Thoracic aorta (tissue), 2 donors: ENCODE data around the gene INTS11. TPM values are rescaled to one million over a fixed set of nuclear protein-coding genes. Genes with fewer than 3 reads are reported as not detected.

Experiments used
- ATAC-seq: fragments of 150-250 bp; one replicate; pipeline ENCODE4 v1.8.0; 2017; ENCODE audit warnings: low read depth; ENCODE audit not compliant: insufficient number of reproducible peaks, low FRiP score
- DNase-seq: peaks from one replicate; pipeline ENCODE4 v3.0.0-alpha.2; 2020; ENCODE audit warnings: low spot score
- H3K27ac ChIP-seq, 2 donors: fragments of 200-600 bp; sonication (generic); 1 replicate in 1 of 2; 2 replicates in 1 of 2; pipeline ENCODE4 v1.5.1; 2016; ENCODE audit warnings: mild to moderate bottlenecking in 2 of 2, moderate library complexity in 2 of 2
- H3K27me3 ChIP-seq: fragments of 200-600 bp; sonication (generic); replicated peaks from 2 replicates; pipeline ENCODE4 v1.6.0; 2016; ENCODE audit warnings: mild to moderate bottlenecking; ENCODE audit not compliant: insufficient read depth
- H3K36me3 ChIP-seq: fragments of 200-600 bp; sonication (generic); one replicate; pipeline ENCODE4 v1.5.1; 2016
- H3K4me1 ChIP-seq, 2 donors: fragments of 200-600 bp; sonication (generic); 1 replicate in 1 of 2; 2 replicates in 1 of 2; pipeline versions ENCODE4 v1.5.1 to v1.6.0; 2016; ENCODE audit warnings: low read depth in 2 of 2, mild to moderate bottlenecking in 1 of 2; ENCODE audit not compliant: control insufficient read depth in 1 of 2
- H3K4me3 ChIP-seq: fragments of 200-600 bp; sonication (generic); 2 replicates; pipeline ENCODE4 v1.5.1; 2016; ENCODE audit warnings: mild to moderate bottlenecking
- H3K9me3 ChIP-seq: fragments of 200-600 bp; sonication (generic); 2 replicates; pipeline ENCODE4 v1.5.1; 2016
- CTCF ChIP-seq: fragments of 200-600 bp; sonication (generic); IDR thresholded peaks from one replicate; pipeline ENCODE4 v1.5.1; 2019; ENCODE audit warnings: antibody characterized with exemption
- total RNA-seq, 2 donors: library from RNA; depleted of rRNA; stranded (reverse); fragments of >200 nt; gene quantifications; one replicate each; pipeline versions ENCODE4 v1.1.0 to v1.2.3, GENCODE V29; 2016

The INTS11 gene
- total RNA-seq, 2 donors from 2014 or later: 192 to 195 TPM

- peak overlapping the region; percentile 88 for H3K4me3 ChIP-seq
- no peak for DNase-seq
- no peaks in the 10 kb centered on the region for H3K9me3 ChIP-seq
- TF ChIP-seq CTCF: no peak
- ATAC-seq: peak; percentile 5
- H3K36me3 ChIP-seq: peaks cover 12% of the 10 kb centered on the region
- no peaks in the 10 kb centered on the region for H3K27me3 ChIP-seq
- peak overlapping the region; percentile 14 to 65 for H3K27ac ChIP-seq
- peaks cover 29 to 44% of the 10 kb centered on the region in 2 donors for H3K4me1 ChIP-seq
These were observed 17.1 kb downstream of the INTS11 start for GRCh38 chr1:1307261-1307922.

GRCh38 chr1:1306661-1307260, 17.7 kb downstream of the INTS11 start:
- Histone ChIP-seq H3K27me3 (no peaks in the 10 kb centered on the region), H3K4me3 (peak overlapping the region; percentile 88), H3K9me3 (no peaks in the 10 kb centered on the region), H3K27ac (peak overlapping the region in 1 of 2 donors; percentile 14), H3K4me1 (peaks cover 29 to 44% of the 10 kb centered on the region in 2 donors), H3K36me3 (peaks cover 9% of the 10 kb centered on the region)
- DNase-seq: no peak
- no peak for ATAC-seq
- TF ChIP-seq CTCF: no peak

GRCh38 chr1:1306070-1306660, 18.3 kb downstream of the INTS11 start:
- Histone ChIP-seq H3K27ac (no peak overlapping the region), H3K4me1 (peaks cover 29 to 44% of the 10 kb centered on the region in 2 donors)

GRCh38 chr1:1305300-1306069, 19.0 kb downstream of the INTS11 start:
- H3K4me1 ChIP-seq: peaks cover 29 to 44% of the 10 kb centered on the region in 2 donors
- DNase-seq (no peak), ATAC-seq (no peak)
- H3K9me3 ChIP-seq: no peaks in the 10 kb centered on the region
- H3K27ac ChIP-seq: no peak overlapping the region
- H3K4me3 ChIP-seq: peak overlapping the region; percentile 88
- H3K27me3 ChIP-seq: no peaks in the 10 kb centered on the region
- no peak for TF ChIP-seq CTCF
- peaks cover 5% of the 10 kb centered on the region for H3K36me3 ChIP-seq

More at GRCh38 chr1:1306070-1306660, 18.3 kb downstream of the INTS11 start:
- Histone ChIP-seq H3K4me3 (peak overlapping the region; percentile 88), H3K9me3 (no peaks in the 10 kb centered on the region), H3K27me3 (no peaks in the 10 kb centered on the region), H3K36me3 (peaks cover 5% of the 10 kb centered on the region)
- no peak for TF ChIP-seq CTCF
- DNase-seq (no peak), ATAC-seq (no peak)
